K562 (cell line): ENCODE data around the gene ZNF500. TPM values are rescaled to one million over a fixed set of nuclear protein-coding genes. Genes with fewer than 3 reads are reported as not detected.
A peak's percentile ranks its signal among the peaks of the same experiment; 100 is the strongest.

Source experiments
- ASH1L ChIP-seq: fragments of 450-650 bp; IDR thresholded peaks from 2 replicates; pipeline ENCODE4 v1.6.1; 2018; ENCODE audit warnings: borderline replicate concordance, mild to moderate bottlenecking, low read depth; ENCODE audit not compliant: partially characterized antibody
- CTBP1 ChIP-seq: fragments of 450-650 bp; IDR thresholded peaks from 2 replicates; pipeline ENCODE4 v1.6.1; 2016; ENCODE audit warnings: borderline replicate concordance
- EP300 ChIP-seq: IDR thresholded peaks from 2 replicates; pipeline ENCODE4 v1.6.1; 2012; ENCODE audit warnings: low read length, improper control_type of control experiment
- FOXP1 ChIP-seq: sonication (generic); formaldehyde crosslinking; IDR thresholded peaks from 2 replicates; pipeline ENCODE4 v1.8.0; 2022; ENCODE audit warnings: mild to moderate bottlenecking, missing genetic modification reagents
- FUS ChIP-seq: fragments of 200-400 bp; formaldehyde crosslinking; optimal IDR thresholded peaks from 2 replicates; pipeline ENCODE3; 2017; ENCODE audit warnings: low read depth, low read length
- GTF2F1 ChIP-seq: IDR thresholded peaks from 2 replicates; pipeline ENCODE4 v1.6.1; 2011; ENCODE audit warnings: low read depth, low read length, improper control_type of control experiment
- JUNB ChIP-seq: fragments of 450-650 bp; formaldehyde crosslinking; conservative IDR thresholded peaks from 2 replicates; pipeline ENCODE4 v1.4.0; 2020; ENCODE audit warnings: mild to moderate bottlenecking
- KLF16 ChIP-seq: IDR thresholded peaks from 2 replicates; pipeline ENCODE4 v1.6.1; 2016; ENCODE audit warnings: antibody characterized with exemption
- NR2F6 ChIP-seq: fragments of 450-650 bp; formaldehyde crosslinking; IDR thresholded peaks from 2 replicates; pipeline ENCODE4 v1.4.0; 2020; ENCODE audit warnings: mild to moderate bottlenecking
- POU5F1 ChIP-seq: fragments of 150-350 bp; IDR thresholded peaks from 2 replicates; pipeline ENCODE4 v1.6.1; 2014; ENCODE audit warnings: borderline replicate concordance, low read length, low read depth, mild to moderate bottlenecking; ENCODE audit not compliant: partially characterized antibody
- RAD21 ChIP-seq, 2 experiments: fragments of 250-450 bp in 1 of 2; fragments of 450-650 bp in 1 of 2; sonication (Bioruptor Pico) in 1 of 2; formaldehyde crosslinking in 1 of 2; IDR thresholded peaks in 1 of 2; conservative IDR thresholded peaks in 1 of 2; 2 replicates each; pipeline versions ENCODE4 v1.4.0 to v1.8.0; 2020 to 2022; ENCODE audit warnings: mild to moderate bottlenecking in 2 of 2, moderate library complexity in 1 of 2
- ZFP1 ChIP-seq: fragments of 450-650 bp; formaldehyde crosslinking; IDR thresholded peaks from 2 replicates; pipeline ENCODE4 v1.4.0; 2020; ENCODE audit warnings: mild to moderate bottlenecking, mixed read lengths
- polyA plus RNA-seq, 8 experiments: library from polyadenylated mRNA; depleted of rRNA in 4 of 8; stranded (reverse) in 5 of 8; unstranded in 3 of 8; fragments of >200 nt; fragmentation: Nextera tagmentation in 2 of 8; fragmentation: Illumina TruSeq in 1 of 8; extraction: Ambion mirVana in 2 of 8; extraction: Trizol in 1 of 8; gene quantifications; 2 replicates each; pipeline versions ENCODE4 v1.2.1 to v1.2.3, GENCODE V29; 2011 to 2014; ENCODE audit warnings: inconsistent platforms in 1 of 8, missing spikeins in 1 of 8
- total RNA-seq, 7 experiments: library from RNA; depleted of rRNA in 6 of 7; stranded (reverse); fragments of >200 nt in 6 of 7; fragmentation: Illumina TruSeq in 2 of 7; extraction: Trizol in 2 of 7; gene quantifications; 2 replicates each; pipeline versions ENCODE4 v1.2.1 to v1.2.3, GENCODE V29; 2011 to 2021; ENCODE audit warnings: low replicate concordance in 1 of 7
- TF ChIP-seq, protein P1 (sequence below): fragments of 250-450 bp; sonication (Bioruptor Pico); IDR thresholded peaks from 2 replicates; pipeline ENCODE4 v1.4.0; 2020; ENCODE audit warnings: mild to moderate bottlenecking
- TF ChIP-seq, protein P2 (sequence below), 2 experiments: fragments of 450-650 bp; IDR thresholded peaks; 2 replicates each; pipeline ENCODE4 v1.6.1; 2016; ENCODE audit warnings: mild to moderate bottlenecking in 2 of 2, borderline replicate concordance in 1 of 2, low read depth in 1 of 2, moderate library complexity in 1 of 2
- TF ChIP-seq, protein P3 (sequence below): fragments of 450-650 bp; formaldehyde crosslinking; IDR thresholded peaks from 2 replicates; pipeline ENCODE4 v1.4.0; 2020; ENCODE audit warnings: mild to moderate bottlenecking, moderate library complexity

ZNF500 gene
- total and polyA plus RNA-seq, 9 of the 15 experiments (the other 6 are each of a cell fraction or from before 2014, with no cell fraction given) = 0.80 to 20.8 (median 5.3) TPM

DNA sequence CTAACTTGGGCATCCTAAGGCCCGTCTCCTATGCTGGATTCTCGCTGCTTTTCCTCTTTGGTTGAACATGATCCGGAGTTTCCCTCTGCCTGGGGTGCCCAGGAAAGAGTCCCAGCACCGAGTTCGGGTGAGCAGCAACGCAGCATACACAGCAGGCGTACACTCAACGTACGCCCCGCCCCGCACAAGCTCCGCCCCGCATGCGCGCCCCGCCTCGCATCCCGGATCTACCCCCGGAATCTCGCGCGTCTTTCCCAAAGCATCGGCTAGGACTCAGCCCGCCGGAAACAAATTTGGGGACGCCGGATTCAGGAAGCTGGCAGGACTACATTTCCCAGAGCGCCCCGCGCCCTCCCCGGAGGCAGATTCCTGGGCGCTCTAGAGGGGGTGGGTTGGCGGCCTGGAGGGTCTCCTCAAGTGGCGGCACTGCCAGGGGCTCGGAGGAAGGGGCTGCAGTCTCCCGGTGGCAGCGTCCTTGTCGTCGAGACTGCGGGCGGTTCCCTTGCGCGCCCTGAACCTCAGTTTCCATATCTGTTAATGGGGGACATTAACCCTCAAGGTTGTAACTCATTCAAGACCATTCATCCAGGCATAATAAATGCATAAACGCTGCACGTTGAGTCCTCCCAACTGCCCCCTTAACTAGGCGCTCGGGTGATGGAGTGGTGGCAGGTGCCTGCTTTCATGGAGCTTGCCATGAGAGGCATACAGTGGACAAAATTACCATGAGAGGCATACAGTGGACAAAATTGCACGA, 1.8 kb upstream of the ZNF500 start (continued):
- TF ChIP-seq, protein P1, sequence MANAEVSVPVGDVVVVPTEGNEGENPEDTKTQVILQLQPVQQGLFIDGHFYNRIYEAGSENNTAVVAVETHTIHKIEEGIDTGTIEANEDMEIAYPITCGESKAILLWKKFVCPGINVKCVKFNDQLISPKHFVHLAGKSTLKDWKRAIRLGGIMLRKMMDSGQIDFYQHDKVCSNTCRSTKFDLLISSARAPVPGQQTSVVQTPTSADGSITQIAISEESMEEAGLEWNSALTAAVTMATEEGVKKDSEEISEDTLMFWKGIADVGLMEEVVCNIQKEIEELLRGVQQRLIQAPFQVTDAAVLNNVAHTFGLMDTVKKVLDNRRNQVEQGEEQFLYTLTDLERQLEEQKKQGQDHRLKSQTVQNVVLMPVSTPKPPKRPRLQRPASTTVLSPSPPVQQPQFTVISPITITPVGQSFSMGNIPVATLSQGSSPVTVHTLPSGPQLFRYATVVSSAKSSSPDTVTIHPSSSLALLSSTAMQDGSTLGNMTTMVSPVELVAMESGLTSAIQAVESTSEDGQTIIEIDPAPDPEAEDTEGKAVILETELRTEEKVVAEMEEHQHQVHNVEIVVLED (CRISPR knock-in tag) = peak; percentile 31; the same call in 1 of the 2 replicates
- no peak for TF ChIP-seq ZFP1 (CRISPR knock-in tag)
- TF ChIP-seq GTF2F1 = no peak
- TF ChIP-seq RAD21 (CRISPR knock-in tag; conservative IDR thresholded peaks at IDR 0.05 in 1 of 2, IDR thresholded peaks at IDR 0.05 in 1 of 2) = no peak
- TF ChIP-seq NR2F6 = no peak
- TF ChIP-seq FOXP1 (CRISPR knock-in tag) = no peak
- no peak for TF ChIP-seq CTBP1
- no peak for TF ChIP-seq JUNB (CRISPR knock-in tag)
- no peak for TF ChIP-seq FUS
- no peak for TF ChIP-seq POU5F1
- no peak for TF ChIP-seq KLF16
- no peak for TF ChIP-seq ASH1L
- TF ChIP-seq, protein P2, sequence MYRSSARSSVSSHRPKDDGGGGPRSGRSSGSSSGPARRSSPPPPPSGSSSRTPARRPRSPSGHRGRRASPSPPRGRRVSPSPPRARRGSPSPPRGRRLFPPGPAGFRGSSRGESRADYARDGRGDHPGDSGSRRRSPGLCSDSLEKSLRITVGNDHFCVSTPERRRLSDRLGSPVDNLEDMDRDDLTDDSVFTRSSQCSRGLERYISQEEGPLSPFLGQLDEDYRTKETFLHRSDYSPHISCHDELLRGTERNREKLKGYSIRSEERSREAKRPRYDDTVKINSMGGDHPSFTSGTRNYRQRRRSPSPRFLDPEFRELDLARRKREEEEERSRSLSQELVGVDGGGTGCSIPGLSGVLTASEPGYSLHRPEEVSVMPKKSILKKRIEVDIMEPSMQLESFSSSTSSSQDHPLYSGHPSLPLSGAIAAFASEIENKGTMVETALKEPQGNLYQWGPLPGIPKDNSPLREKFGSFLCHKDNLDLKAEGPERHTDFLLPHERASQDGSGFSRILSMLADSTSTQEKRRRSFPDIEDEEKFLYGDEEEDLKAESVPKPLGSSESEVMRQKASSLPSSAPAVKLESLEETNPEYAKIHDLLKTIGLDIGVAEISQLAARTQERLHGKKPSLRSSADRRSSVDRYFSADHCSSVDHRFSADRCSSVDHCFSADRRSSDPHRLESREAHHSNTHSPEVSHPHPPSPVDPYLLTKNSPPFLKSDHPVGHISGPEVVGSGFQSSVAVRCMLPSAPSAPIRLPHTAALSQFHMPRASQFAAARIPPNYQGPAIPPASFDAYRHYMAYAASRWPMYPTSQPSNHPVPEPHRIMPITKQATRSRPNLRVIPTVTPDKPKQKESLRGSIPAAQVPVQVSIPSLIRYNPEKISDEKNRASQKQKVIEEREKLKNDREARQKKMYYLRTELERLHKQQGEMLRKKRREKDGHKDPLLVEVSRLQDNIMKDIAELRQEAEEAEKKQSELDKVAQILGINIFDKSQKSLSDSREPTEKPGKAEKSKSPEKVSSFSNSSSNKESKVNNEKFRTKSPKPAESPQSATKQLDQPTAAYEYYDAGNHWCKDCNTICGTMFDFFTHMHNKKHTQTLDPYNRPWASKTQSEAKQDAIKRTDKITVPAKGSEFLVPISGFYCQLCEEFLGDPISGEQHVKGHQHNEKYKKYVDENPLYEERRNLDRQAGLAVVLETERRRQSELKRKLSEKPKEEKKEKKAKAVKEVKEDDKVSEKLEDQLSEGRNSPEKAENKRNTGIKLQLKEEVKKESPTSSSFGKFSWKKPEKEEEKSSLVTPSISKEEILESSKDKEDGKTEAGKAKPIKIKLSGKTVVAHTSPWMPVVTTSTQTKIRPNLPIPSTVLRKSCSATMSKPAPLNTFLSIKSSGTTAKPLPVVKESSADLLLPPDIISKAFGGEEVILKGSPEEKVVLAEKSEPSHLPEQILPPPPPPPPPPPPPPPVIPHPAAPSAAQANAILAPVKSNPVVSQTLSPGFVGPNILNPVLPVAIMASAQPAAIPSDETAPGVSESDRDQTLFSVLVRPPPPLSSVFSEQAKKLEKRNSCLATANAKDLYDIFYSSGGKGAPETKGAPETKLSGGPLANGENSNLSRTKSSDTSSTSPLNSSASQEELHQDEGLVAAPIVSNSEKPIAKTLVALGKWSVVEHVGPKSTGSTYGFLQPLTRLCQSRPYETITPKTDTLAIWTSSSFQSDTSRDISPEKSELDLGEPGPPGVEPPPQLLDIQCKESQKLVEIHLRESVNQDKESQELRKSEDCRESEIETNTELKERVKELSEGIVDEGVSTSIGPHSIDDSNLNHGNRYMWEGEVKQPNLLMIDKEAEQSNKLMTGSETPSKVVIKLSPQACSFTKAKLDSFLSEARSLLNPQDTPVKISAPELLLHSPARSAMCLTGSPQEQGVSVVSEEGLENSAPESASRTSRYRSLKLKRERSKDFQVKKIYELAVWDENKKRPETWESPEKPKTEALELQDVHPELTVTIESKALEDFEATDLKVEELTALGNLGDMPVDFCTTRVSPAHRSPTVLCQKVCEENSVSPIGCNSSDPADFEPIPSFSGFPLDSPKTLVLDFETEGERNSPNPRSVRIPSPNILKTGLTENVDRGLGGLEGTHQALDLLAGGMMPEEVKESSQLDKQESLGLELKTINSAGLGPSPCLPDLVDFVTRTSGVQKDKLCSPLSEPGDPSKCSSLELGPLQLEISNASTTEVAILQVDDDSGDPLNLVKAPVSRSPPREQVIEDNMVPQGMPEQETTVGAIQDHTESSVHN (IDR thresholded peaks at IDR 0.05; ENCODE audit: borderline replicate concordance in 1 of 2, low read depth in 1 of 2) = no peak
- TF ChIP-seq EP300 = no peak
- TF ChIP-seq, protein P3, sequence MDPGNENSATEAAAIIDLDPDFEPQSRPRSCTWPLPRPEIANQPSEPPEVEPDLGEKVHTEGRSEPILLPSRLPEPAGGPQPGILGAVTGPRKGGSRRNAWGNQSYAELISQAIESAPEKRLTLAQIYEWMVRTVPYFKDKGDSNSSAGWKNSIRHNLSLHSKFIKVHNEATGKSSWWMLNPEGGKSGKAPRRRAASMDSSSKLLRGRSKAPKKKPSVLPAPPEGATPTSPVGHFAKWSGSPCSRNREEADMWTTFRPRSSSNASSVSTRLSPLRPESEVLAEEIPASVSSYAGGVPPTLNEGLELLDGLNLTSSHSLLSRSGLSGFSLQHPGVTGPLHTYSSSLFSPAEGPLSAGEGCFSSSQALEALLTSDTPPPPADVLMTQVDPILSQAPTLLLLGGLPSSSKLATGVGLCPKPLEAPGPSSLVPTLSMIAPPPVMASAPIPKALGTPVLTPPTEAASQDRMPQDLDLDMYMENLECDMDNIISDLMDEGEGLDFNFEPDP (CRISPR knock-in tag) = no peak
